Measurements from ENCODE around the gene KANSL1.
"Not testable (repeated sequence)": the region's sequence is repeated elsewhere in the genome, so short reads cannot be mapped to it uniquely, and the experiment has no call there.

The KANSL1 gene

DNA sequence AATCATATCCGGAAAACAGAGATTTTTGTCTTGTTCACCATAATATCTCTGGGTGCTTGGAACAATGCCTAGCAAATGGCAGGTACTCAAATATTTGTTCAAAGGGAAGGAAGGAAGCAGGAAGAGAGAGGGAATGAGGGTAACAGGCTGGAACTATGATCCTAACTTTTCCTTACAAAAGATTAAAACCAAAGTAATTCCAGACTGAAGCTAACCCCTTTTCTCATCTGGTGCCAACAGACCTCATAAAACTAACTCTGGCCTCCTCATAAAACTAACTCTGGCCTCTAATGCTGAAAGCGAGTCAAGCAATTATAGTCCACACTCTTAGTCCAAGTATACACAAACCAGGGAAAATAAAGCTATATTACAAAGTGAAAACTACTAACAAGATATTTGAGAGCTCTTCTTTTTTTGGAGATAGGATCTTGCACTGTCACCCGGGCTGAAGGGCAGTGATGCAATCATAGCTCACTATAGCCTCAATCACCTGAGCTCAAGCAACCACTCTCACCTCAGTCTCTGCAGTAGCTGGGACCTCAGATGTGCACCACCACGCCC lies 84.6 kb downstream of the KANSL1 start:
- no peak for DNase-seq

DNA sequence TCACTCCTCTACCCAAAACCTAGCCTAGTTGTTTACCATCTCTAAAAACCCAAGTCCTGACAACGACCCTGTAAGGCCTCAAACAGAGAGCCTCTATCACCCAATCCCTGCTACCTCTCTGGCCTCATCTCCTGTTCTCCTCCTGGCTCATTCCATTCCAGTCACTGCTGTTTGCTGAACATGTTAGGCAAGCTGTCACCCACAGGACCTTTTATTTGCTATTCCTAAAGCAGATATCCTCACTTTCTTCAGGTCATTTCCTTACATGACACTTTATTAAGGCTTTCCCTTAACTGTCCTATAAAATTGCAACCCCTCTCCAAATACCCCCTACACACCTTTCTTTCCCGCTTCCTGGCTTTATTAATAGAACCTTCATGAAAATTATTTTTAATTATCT lies 85.1 kb downstream of the KANSL1 start:
- DNase-seq, result no peak

DNA sequence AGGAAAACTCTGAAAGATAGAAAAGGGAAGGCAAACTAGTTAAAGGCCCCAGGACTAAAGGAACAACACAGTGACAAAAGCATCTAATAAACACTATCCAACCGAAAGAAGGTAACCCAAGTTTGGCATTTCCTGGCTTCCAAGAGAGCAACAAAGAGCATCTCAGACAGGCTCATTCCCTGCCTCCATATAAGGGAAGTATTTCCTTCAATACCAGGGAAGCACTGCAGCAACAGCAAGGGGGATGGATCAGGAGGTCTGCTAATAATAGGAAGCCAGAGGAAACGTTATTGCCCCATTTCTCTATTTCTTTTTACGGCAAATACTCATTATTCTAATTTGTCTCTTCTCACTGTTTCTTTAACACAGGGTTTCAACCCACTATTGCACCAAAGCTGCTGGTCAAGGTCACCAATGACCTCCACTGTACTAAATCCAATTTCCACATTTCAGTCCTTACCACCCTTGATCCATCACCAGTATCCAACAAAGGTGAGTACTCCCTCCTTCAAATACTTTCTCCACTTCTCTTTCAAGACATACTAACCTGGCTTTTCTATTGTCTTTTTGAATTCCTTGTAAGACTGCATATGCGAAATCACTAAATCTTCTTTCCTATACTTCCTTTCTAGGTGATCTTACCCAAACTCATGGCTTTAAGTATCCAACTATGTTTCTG lies 86.1 kb downstream of the KANSL1 start:
- no peak for DNase-seq

DNA sequence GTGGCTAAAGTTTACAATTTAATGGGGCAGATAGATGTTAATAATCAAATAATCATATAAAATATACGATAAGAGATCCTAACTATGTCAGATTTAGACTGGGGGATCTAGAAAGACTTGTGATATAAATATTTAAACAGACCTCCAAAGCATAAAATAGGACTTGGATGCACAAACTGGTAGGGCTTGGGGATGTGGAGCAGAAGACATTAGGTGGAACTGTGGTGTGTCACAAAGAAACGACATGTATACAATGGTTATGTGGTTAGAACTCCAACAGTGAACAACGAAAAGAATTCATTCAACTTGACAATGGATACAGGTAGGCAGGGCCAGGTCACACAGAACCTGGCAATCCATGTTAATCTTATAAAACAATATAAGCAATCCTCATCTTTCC lies 90.4 kb downstream of the KANSL1 start:
- not testable (repeated sequence) for DNase-seq

DNA sequence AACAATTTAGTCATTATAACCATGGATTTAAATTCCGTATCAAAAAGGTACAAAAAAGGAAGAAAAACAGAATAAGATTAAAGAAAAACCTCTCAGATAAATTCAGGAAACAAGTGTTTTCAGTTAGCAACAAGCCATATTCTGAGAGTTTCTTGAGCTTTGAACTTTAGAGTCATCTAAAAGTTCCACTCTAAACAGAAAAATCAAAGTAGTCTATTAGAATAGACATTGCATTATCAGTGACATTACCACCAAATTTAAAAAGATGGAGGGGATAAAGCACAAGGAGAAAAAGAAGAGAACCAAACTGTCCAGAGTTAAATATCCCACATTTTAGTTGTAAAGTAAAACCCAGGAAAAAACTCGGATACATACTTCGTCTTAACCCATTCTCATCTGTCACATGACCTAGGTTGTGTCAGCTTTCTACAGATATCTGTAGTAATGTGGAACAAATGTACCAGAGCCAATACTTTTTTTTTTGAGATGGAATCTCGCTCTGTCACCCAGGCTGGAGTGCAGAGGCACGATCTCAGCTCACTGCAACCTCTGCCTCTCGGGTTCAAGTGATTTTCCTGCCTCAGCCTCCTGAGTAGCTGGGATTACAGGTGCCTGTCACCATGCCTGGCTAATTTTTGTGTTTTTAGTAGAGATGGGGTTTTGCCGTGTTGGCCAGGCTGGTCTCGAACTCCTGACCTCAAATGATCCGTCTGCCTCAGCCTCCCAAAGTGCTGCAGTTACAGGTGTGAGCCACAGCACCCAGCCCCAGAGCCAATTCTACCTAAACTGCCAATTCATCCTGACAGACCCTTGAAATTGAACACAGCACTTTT lies 91.2 kb downstream of the KANSL1 start:
- not testable (repeated sequence) for DNase-seq

DNA sequence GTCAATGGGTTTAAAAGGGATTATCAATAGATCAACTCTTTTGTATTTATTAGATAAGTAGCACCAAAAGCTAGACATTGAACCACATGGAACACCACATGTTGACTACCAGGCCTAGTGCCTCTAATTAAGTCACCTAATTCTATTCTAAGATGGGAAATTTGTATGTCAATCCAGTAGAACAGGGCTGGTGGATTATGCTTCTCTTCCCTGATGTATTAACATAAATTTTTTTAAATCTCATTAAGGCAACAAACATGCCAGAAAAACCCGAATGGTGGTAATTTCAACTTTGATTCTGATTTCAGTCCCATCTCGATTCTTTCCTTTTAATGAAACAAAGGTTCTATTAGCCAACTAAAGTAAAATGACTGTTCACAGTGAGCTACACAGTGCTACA lies 92.6 kb downstream of the KANSL1 start:
- no peak for DNase-seq

DNA sequence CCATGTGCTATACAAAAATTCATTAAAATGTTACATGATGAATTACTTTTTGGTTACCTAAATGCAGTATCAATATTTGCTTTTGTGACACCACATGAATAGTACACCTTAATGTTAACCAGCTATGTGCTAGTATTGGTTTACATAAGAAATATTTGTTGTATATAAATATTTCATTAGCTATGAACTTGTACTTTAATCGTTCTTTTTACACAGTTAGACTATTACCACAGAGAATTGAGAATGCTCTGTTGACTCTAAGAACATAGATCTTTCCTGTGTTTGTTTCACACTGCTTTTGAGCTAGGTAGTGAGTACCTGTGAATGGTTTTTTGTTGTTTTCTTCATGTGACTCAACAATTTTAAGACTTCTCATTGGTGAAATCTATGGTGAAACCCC lies 93.4 kb downstream of the KANSL1 start:
- DNase-seq, result no peak

DNA sequence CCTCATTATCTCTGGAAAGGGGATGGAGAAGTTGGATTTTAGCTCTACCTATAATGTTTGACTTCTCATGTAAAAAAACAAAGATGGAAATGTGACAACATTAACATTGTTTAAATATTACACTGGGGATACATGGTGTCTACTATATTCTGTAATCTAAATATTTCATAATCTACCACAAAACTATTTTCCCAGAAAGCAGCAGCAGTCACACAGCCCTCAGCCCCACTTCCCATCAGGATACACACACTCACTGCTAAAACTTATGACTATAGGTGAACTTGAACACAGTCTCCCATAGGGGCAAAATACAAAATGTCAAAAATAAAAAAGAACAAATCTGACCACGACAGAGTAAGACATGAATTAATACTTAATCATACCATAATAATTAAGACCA lies 95.7 kb downstream of the KANSL1 start:
- DNase-seq, result no peak

DNA sequence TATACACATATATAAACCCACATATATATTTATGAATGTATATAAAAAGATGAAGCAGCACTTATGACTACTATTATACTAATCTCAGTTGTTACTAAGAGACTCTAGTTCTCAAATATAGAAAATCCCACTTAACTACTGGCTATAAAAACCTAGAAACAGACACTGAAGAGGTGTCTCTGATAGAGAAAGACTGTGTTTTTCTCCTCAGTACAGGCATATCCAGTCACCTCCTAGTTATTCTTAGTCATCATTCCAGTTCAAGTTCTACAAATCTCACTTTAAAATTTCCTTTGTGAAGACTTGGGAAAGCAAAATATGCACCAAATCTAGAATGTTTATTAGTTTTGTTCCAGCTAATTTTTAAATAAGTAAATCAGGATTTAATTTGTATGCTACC lies 100.2 kb downstream of the KANSL1 start:
- DNase-seq, result no peak

DNA sequence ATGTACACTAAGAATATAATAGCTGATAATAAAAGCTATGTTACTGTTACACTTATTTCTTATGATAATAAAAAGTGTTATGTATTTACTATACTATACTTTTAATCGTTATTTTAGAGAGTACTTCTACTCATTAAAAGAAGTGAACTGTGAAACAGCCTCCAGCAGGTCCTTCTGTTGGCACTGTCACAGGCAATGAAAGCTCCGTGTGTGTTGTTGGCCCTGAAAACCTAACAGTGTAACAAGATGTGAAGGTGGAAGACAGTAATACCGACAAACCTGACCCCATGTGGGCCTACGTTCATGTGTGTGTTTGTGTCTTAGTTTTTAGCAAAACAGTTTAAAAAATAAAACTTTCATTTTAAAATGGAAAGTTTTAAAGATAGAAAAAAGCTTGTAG lies 102.4 kb downstream of the KANSL1 start:
- no peak for DNase-seq

DNA sequence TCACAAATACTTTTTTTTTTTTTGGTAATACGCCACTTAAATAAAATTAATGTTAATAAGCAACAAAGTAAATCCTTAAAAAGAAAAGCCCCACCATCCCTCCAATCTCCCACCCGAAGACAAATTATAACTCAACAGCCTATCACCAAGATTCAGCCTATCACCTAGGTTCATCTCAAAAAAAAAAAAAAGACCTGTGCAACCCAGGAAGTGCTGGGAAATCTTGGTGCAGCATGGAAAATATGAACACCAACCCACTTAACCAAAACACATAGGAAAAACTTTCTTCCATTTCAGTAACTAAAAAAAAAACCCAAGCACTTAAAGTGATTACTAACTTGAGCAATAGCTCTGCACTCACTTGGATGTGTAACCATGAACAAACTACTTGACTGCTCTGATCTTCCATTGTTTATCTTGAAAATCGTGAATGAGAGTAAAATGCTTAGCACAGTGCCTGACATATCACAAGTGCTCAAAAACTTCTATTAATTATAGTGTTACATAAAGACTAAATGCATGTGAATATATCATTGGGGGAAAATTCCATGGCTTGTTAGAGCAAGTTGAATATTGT lies 103.8 kb downstream of the KANSL1 start:
- no peak for DNase-seq

DNA sequence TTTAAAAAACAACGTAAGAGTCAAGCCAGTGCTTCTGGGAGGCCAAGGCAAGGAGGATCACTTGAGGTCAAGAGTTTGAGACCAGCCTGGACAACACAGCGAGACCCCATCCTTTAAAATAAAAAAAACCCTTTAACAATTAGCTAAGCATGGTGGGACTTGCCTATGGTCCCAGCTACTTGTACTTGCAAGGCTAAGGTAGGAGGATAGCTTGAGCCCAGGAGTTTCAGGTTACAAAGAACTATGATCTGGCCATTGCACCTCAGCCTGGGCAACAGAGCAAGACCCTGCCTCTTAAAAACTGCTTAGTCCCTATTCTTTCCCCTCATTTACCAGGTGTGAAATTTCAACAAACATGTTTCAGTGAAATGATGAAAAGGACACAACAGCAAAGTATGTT lies 104.6 kb downstream of the KANSL1 start:
- DNase-seq, result no peak

DNA sequence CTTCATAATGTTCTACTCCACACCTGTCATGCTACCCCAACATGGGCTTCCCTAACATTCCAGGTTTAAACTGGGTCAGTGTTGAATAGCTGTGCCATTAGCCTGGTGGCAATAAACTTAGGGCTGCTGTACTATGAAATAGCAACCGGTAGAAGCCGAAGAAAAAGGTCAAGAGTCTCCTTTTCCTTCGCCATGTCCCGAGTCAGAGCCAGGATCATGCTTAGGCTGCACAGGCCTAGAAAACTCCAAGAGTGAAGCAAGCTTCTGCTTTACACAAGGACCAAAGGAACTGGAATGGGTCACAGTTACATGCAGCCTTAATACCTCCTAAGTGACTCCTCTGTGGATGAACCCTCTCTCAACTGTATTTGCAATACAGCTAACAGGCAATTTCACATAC lies 105.4 kb downstream of the KANSL1 start:
- not testable (repeated sequence) for DNase-seq

DNA sequence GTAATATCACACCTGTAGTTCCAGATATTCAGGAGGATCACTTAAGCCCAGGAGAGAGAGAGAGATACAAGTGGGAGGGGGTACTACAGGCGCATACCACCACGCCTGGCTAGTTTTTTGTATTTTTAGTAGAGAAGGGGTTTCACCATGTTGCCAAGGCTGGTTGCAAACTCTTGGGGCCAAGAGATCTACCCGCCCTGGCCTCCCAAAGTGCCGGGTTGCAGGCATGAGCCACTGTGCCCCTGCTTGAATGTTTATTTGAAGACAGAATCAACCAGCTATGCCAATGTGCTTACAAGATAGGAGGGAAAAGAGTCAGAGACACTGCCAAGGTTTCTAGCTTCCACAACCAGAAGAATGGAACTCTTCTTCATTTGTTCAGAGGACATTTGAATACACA lies 106.4 kb downstream of the KANSL1 start:
- DNase-seq, result no peak

DNA sequence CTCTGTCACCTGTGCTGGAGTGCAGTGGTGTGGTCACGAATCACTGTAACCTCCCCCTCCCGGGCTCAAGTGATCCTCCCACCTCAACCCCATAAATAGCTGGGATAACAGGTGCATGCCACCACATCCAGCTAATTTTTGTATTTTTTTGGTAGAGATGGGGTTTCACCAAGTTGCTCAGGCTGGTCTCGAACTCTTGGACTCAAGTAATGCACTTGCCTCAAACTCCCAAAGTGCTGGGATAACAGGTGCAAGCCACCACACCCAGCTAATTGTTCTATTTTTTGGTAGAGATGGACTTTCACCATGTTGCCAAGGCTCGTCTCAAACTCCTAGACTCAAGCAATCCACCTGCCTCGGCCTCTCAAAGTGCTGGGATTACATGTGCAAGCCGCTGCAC lies 107.7 kb downstream of the KANSL1 start:
- no peak for DNase-seq

DNA sequence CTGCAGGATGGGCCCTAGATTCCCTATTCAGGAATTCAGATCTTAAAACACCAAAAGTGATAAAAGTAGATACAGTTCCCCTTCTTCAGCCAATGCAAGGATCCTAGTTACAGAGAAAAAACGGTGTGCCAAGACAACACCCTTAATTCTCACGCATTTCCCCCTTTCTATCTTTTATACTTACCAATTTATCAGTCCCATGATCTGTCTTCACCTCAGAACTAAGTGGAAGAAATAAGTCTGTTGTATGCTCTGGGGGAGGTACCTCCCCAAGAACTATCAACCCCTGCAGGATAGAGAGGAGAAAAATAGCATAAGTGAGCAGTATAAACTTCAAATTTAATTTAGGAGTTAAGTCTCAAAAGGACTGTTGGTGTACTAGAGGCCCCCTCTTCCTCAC lies 111.0 kb downstream of the KANSL1 start:
- no peak for DNase-seq

DNA sequence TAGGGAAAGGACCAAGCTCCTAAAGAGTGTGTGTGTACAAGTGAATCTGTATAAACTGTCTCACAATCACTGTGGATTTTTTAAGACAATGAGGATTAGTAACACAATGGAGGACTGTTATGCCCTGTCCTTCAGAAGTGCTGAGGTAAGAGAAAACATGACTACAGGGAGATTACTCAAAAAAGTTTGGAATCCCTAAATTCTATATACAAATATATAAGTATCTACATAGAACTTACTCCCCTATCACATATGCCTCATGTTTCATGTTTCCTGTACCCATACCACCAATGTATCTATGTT lies 112.3 kb downstream of the KANSL1 start:
- DNase-seq, result no peak

DNA sequence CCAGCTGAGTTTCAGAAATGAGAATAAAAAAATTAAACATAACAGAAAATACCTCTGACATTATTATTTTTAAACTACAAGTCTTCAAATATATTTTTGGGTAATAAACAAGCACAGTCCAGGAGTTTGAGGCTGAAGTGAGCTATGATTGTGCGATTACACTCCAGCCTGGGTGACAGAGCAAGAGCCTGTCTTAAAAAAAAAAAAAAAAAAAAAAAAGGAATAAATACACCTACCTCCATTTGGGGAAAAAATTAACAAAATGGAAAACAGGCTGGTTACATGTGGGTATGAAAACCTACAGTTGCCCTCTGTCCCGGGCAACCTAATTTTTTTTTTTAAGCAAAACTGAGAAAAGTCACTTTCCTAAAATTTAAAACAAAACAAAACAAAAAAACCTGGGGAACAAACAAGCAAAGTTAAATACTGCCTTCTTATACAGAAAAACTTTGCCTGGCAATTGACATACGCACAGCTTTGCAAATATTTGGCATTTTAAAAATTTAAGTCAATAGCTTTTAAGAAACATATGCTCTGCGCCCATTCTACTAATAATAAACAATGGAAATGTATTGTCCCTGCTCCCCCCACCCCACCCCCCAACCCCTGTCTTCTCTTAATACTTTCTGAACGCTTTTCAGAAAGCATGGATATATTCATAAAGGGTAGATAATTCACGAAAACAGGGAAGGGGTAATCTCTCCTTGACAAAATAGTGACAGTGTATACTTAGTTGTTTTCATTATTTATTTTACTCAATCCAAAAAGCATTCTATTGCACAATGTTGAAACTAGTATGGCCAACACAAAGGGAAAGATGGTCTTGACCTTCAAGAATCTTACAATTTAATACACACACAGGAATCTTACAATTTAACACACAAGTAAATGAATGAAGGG lies 112.9 kb downstream of the KANSL1 start:
- no peak for DNase-seq

DNA sequence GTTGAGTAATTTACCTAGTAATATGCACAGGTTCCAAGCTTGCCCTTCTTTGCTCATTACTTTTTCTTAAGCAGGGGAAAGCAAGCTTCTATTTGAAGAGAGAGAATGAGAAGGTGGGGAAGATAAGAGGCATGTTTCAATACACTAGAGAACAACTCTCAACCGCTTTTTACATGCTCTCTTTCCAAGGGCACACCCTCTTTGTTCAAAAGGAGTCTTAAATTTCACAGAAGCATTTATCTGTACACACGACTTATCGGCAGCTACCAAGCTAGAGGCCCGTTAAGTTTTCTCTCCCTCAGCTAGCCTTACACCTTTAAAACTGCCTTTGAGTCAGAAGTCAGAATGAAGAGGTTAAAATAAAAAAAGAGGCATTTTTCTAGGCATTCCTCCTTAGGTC lies 114.6 kb downstream of the KANSL1 start:
- no peak for DNase-seq

DNA sequence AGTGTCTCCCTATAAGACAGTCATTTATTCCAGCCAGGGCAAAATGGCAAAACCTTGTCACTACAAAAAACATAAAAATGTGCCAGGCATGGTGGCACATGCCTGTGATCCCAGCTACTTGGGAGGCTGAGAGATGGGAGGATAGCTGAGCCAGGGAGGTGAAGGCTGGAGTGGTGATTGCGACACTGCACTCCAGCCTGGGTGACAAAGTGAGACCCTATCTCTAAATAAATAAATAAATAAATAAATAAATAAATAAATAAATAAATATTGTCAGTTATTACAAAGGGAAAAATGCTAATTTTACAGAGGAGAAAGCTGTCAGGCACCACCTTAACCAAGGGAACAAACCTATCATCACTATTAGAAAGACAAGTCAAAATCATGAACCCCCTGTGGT lies 118.7 kb downstream of the KANSL1 start:
- DNase-seq, result no peak

DNA sequence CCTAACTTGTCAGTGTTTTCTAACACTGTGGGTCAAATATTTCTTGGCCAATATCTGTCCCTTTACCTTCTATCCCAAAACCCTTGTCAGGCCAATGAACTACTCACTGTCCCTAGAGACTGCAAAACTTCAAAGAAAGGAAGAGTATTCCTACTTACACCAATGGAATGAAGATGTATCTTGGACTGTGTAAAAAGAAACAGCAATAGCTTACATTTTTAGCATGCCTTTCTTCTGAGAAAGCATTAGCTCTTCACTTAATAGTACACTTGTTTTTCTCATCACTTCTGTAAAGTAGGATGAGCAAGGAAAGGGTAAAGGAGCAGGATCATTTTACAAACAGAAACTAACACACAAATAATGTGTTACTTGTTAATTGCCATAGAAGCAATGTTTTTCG lies 120.2 kb downstream of the KANSL1 start:
- no peak for DNase-seq

DNA sequence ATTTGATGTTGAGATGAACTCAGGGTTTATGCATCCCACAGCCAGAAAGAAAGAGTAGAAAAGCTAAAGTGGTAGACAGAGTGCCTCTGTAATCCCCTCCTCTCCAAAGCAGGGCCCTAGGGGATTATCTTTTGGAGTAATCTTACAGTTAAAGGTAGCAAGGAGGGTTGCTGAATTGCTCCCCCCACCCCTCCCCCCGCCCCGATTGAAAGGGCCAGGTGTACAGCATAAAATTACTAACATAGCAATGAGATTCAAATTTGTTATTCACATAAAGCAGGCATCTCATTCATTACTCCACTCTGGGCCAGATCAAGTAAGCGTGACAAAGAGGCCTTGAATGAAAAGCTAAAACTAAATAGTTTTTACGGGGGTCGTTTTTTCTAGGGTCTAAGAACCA lies 121.4 kb downstream of the KANSL1 start:
- DNase-seq, result peak; percentile 15

DNA sequence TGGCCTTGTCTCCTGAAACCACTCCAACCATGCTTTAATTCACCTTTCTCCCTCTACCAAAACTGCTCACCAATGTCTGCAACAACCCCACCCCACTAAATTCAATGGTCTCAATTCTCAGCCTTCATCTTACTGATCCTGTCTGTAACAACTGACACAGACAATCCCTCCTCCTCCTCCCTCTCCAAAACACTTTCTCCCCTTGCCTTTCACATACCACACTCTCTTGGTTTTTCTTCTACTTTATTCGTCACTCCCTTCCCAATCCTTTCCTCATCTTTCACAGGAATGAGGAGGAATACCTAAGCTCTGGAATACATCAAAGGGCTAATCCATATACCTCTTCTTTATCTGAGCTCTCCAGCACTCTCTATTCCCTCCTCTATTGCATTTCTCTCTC lies 128.8 kb downstream of the KANSL1 start:
- DNase-seq, result no peak
